Measurements from ENCODE around the gene CFL1. TPM values are rescaled to one million over a fixed set of nuclear protein-coding genes. Genes with fewer than 3 reads are reported as not detected.

Gene CFL1
- total RNA-seq, 4 donors from 2014 or later: 961 to 2,313 (median 1,456) TPM

DNA sequence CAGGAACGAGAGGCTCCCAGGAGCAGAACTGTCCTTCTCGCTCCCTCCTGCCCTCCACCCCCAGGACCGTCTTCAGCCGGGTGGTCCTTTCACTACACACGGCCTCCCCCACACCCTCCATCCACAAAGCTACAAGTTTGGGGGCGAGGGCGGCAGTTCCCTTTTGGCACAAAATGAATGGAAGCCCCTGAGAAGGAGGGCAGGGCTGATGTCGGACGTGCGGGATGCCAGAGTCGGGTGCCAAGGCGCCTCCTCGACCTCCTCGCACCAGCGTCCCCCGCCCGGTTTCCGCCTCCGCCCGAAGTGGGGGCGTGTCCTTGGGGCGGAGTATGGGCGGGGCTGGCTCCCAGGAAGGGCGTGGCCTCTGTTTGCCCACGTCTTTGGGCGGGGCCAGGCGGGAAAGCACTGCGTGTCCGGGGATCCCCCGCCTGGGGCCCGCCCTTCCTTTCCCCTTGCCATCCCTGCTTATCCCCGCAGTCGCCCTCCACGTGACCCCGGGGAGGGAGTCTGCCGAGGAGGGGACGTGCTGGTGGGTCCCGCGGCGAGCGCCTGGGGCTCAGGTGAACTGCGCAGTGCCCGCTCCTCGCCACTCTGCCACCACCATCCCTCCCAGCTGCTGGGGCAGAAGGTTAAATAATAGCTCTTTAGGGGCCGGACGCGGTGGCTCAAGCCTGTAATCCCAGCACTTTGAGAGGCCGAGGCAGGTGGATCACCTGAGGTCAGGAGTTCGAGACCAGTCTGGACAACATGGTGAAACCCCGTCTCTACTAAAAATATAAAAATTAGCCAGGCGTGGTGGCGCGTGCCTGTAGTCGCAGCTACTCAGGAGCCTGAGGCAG is 15.6 kb upstream of the CFL1 start:
- Histone ChIP-seq H3K4me3 (peak overlapping the region; percentile 33 to 58 (median 54)), H3K27me3 (no peaks in the 10 kb centered on the region), H3K36me3 (no peaks in the 10 kb centered on the region), H3K9me3 (no peaks in the 10 kb centered on the region), H3K4me1 (peaks cover 0 to 22% (median 9%) of the 10 kb centered on the region in 4 donors), H3K27ac (peak overlapping the region; percentile 62 to 85 (median 78))
- peak; percentile 96 to 98 (median 97) for DNase-seq
- TF ChIP-seq POLR2A (IDR thresholded peaks at IDR 0.05): peak; percentile 58 to 86
- TF ChIP-seq, protein P1, sequence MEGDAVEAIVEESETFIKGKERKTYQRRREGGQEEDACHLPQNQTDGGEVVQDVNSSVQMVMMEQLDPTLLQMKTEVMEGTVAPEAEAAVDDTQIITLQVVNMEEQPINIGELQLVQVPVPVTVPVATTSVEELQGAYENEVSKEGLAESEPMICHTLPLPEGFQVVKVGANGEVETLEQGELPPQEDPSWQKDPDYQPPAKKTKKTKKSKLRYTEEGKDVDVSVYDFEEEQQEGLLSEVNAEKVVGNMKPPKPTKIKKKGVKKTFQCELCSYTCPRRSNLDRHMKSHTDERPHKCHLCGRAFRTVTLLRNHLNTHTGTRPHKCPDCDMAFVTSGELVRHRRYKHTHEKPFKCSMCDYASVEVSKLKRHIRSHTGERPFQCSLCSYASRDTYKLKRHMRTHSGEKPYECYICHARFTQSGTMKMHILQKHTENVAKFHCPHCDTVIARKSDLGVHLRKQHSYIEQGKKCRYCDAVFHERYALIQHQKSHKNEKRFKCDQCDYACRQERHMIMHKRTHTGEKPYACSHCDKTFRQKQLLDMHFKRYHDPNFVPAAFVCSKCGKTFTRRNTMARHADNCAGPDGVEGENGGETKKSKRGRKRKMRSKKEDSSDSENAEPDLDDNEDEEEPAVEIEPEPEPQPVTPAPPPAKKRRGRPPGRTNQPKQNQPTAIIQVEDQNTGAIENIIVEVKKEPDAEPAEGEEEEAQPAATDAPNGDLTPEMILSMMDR (IDR thresholded peaks at IDR 0.05): peak in 2 of 6 experiments; percentile 7 to 12

- Histone ChIP-seq H3K27me3 (no peaks in the 10 kb centered on the region), H3K27ac (peak within 1 kb of the TSS; percentile 62 to 85 (median 78)), H3K9me3 (no peaks in the 10 kb centered on the region), H3K4me1 (peaks cover 0 to 22% (median 9%) of the 10 kb centered on the region in 4 donors), H3K4me3 (peak within 1 kb of the TSS; percentile 33 to 58 (median 54)), H3K36me3 (no peaks in the 10 kb centered on the region)
- TF ChIP-seq, protein P1 (IDR thresholded peaks at IDR 0.05): no peak
- no peak for TF ChIP-seq POLR2A (IDR thresholded peaks at IDR 0.05)
- DNase-seq: no peak
Measured at GRCh38 chr11:65872586-65873317, 14.8 kb upstream of the CFL1 start, which contains the start of gene EFEMP2. Gene EFEMP2 (minus strand): TSS chr11:65872800. CDS start chr11:65872354, 446 bp downstream.

DNA sequence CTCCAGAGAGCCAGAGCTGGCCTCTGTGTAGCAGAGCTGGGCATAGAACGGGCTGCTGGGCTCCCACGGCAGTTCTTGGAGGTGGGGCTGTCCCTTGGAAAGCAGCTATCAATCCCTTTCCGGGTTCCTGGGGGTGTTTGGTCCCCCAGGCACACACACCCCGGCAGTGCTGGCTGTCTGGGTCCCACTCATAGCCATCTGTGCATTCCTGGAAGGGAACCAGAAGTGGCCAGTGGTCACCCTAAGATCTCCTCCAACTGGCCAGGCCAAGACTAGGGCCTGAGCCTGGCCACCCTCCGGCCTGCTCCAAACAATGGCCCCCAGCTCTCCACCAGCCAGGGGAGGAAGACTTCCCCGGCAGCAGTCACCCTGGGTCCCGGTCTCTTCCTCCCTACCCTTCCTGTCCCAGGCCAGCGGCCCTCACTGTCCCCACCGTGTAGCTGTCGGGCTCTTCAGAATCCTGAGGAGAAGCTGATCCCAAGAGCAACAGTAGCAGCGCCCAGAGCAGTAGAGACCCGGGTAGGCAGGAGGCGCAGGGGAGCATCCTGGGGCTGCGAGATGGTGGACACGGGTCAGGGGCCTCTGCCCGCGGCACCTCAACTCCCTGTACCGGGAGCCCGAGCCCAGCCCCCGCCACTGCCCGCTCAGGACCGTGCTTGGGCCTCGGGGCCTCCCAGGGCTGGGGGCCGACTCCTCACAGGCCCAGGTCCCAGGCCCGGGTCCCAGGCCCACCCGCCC is 14.0 kb upstream of the CFL1 start:
- Histone ChIP-seq H3K27me3 (no peaks in the 10 kb centered on the region), H3K27ac (peak overlapping the region; percentile 62 to 85 (median 78)), H3K9me3 (no peaks in the 10 kb centered on the region), H3K4me1 (peaks cover 0 to 22% (median 9%) of the 10 kb centered on the region in 4 donors), H3K4me3 (peak overlapping the region; percentile 33 to 58 (median 54)), H3K36me3 (peaks cover 0 to 4% (median 0%) of the 10 kb centered on the region in 3 donors)
- TF ChIP-seq, protein P1 (IDR thresholded peaks at IDR 0.05): no peak
- no peak for TF ChIP-seq POLR2A (IDR thresholded peaks at IDR 0.05)
- DNase-seq: peak in 1 of 3 donors; percentile 48

DNA sequence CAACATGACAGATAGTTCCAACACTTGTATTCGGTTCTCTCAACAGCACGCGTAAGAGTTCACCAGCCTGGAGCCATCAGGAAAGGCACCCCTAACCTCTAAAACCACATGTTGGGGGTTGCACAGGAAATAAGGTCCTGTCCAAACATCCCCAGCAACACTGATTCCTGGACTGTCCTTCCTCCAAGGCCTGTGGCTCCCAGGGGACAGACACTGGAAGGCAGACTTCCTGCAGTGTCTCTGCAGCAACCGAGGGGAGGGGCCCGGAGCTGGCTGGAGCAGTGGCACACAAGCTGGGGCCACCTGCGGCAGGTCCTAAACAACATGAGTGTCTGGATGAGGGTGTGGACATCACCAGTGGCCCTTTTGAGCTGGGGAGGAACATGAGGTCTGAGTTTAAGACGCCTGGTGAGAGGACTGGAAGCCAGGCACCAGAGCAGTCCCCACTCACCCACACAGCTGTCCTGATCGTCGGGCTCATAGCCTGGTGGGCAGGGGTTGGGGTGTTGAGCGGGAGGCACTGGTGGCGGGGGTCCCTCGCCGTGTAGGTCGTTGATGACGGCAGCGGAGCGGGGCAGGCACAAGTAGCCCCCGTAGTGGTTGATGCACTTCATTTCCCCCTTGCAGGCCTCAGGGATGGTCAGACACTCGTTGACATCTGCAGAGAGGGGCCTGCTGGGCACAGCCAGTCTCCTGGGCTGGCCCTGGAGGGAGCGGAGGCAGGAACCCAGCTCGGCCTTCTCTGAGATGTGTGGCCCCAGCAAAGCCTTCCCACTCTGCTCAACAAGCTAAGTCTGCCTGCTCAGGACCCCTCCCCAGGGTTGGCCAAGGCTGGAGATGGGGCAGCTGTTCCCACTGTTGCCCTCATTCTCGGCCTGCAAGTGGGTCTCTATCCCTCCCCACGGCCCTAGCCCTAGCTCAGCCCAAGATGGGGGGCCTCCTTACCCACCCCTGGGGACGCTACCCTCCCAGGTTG is 13.0 kb upstream of the CFL1 start:
- peak in 1 of 3 donors; percentile 48 for DNase-seq
- H3K36me3 ChIP-seq: peaks cover 0 to 13% (median 0%) of the 10 kb centered on the region in 3 donors
- H3K9me3 ChIP-seq: no peaks in the 10 kb centered on the region
- H3K4me3 ChIP-seq: peak overlapping the region in 1 of 4 donors; percentile 56
- H3K4me1 ChIP-seq: peaks cover 0 to 22% (median 9%) of the 10 kb centered on the region in 4 donors
- H3K27me3 ChIP-seq: no peaks in the 10 kb centered on the region
- TF ChIP-seq, protein P1 (IDR thresholded peaks at IDR 0.05): no peak
- TF ChIP-seq POLR2A (IDR thresholded peaks at IDR 0.05): no peak
- peak overlapping the region in 3 of 4 donors; percentile 76 to 85 (median 81) for H3K27ac ChIP-seq
